Stimulated activated CD4-positive, alpha-beta T cell treated with anti-CD3 and anti-CD28 coated beads, TNF-alpha, amount 100 ng/mL, for 1 hour (primary cell): ENCODE data around the gene DMXL2.
"Not testable (repeated sequence)": the region's sequence is repeated elsewhere in the genome, so short reads cannot be mapped to it uniquely, and the experiment has no call there.

ENCODE experiments used
- DNase-seq, 3 donors: peaks; one replicate each; pipeline ENCODE4 v3.0.0-alpha.2; 2020; ENCODE audit warnings: low read depth in 3 of 3, low spot score in 1 of 3

DMXL2 gene

DNA sequence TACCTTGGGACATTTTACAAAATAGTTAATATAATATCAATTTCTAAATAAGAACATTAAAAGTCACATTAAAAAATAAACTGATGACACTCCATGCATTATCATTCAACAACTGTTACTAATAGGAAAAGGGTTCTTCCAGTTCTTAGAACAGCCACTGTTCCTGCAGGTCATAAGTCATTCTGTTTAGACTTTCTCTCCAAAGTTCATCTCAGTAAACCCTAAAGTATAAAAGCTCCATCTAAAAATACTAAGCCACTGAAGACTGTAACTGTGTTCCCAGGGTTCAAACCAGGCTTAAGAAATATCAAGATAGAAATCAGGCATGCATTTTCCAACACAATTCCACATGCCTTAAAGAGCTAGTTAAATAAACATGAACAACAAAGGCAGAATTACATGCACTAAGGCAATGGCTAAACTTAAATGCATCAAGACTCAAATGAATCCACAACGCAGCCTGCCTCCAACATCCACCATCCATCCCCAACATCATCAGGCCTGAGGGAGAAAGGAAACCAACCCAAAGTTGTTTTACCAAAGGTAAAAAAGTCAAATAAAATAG is 46.2 kb downstream of the DMXL2 start:
- no peak for DNase-seq

DNA sequence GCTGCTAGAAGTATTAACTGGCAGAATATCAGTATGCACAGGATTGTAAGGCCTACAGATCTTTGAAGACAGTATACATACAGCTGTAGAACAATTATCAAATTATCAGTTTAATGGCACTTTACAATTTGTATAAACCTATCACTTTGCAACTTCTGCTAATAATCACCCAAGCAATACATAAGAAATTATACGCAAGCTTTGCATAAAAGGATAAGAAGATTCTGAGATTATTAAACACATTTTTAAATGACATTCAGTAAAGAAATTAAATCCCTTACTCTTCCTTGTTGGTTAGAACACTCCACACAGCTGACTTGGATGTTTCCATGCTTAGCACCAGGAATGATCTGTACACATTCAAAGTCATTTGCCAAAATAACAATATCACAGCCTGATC is 46.8 kb downstream of the DMXL2 start:
- DNase-seq = no peak

DNA sequence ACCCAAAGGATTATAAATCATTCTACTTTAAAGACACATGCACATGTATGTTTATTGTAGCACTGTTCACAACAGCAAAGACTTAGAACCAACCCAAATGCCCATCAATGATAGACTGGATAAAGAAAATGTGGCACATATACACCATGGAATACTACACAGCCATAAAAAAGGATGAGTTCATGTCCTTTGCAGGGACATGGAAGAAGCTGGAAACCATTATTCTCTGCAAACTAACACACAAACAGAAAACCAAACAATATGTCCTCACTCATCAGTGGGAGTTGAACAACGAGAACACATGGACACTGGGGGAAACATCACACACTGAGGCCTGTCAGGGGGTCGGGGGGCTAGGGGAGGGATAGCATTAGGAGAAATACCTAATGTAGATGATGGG is 49.2 kb downstream of the DMXL2 start:
- not testable (repeated sequence) for DNase-seq

DNA sequence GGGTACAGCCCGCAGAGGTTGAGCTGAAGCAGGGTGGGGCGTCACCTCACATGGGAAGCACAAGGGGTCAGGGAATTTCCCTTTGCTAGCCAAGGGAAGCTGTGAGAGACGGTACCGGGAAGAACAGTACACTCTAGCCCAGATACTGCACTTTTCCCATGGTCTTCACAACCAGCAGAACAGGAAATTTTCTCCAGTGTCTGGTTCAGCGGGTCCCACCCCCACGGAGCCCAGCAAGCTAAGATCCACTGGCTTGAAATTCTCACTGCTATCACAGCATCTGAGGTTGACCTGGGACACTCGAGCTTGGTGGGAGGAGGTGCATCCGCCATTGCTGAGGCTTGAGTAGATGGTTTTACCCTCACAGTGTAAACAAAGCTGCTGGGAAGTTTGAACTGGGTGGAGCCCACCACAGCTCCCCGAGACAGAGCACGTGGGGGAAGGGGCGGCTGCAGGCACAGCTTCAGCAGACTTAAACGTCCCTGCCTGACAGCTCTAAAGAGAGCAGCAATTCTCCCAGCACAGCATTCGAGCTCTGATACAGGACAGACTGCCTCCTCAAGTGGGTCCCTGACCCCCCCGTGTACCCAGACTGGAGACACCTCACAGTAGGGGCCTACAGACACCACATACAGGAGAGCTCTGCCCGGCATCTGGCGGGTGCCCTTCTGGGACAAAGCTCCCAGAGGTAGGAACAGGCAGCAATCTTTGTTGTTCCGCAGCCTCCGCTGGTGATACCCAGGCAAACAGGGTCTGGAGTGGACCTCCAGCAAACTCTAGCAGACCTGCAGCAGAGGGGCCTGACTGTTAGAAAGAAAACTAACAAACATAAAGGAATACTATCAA is 53.4 kb downstream of the DMXL2 start:
- DNase-seq = not testable (repeated sequence)

DNA sequence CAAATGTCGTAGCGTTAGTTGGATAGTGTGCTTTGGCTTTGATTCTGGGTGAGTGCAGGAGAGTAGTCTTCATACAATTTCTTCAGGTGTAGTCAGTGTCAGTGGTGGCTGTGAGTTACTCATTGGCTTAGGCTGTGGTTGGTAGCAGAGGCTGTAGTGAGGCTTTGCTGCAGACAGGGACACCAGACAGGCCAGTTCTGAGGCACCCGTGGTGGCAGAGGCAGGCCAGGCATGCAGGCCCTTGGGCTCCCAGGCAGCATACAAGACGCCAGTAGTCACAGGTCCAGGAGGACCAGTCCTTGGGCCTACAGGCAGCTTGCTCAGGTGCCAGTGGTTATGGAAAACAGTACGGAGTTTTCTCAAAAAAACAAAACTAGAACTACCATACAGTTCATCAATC is 61.3 kb downstream of the DMXL2 start:
- no peak for DNase-seq

DNA sequence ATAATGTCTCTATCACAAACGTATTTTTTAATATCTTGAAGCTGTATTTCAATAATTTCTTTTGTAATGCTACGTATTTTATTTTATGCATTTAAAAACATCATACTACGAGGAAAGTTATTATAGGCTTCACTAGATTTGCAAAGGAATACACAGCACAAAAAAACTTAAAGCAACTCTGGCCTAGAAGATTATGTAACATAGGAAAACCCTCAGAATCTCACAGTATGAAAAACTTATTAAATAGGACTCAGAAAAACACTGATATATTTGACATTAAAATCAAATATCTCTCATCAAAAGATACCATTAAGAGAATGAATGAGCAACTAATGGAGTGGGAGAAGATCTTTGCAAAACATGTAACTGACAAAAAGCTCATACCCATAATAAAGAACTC is 63.7 kb downstream of the DMXL2 start:
- DNase-seq = no peak

DNA sequence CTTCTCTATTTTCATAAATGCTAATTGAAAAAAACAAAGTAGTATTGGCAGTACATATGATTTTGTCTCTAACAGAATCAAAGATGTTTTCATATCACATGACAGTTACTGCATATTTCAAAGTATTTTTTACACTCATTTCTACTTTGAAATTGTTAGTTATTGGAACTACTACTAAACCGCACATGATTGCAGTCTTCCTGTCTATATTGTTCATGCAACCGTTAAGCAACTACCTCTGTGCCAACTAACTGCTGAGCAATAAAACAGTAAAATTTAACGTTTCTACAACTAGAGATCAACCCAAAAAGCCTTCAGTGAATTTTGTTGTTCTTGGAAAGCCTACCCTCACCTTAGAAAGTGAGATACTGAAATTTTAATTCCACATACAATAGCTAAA is 64.2 kb downstream of the DMXL2 start:
- no peak for DNase-seq

DNA sequence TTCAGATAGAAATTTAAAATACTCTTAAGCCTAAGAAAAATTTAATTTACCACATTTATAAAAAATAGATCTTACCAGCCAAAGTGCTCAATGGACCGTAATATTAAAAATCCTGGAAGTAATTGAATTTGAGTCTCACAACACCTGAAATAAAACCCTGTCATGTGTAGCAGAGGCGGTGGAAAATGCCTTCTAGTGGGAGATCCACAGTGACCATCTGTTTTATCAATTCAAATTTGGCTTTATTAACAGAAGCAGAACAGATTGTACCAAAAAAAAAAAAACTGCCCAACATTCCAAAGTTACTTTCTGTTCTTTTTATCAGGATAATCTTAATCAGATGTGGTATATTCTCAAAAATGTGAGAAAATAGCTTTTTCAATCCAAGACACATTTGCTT is 71.7 kb downstream of the DMXL2 start:
- no peak for DNase-seq

DNA sequence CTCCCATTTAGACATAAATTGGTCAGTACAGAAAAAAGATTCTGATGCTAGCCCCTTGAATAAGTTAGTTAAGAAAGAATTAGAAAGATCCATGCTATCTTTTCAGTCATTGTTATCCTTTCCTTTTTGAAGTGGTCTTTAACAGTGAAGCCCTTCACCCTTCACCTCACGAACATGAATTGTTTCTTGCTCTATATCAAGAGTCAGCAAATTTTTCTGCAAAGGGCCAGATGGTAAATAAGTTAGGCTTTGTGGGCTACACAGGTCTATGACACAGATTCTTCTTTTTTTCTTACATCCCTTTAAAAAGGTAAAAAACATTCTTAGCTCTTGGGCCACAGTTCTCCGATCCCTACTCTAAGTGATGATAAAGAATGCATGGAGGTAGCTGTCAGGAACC is 74.9 kb downstream of the DMXL2 start:
- no peak for DNase-seq

DNA sequence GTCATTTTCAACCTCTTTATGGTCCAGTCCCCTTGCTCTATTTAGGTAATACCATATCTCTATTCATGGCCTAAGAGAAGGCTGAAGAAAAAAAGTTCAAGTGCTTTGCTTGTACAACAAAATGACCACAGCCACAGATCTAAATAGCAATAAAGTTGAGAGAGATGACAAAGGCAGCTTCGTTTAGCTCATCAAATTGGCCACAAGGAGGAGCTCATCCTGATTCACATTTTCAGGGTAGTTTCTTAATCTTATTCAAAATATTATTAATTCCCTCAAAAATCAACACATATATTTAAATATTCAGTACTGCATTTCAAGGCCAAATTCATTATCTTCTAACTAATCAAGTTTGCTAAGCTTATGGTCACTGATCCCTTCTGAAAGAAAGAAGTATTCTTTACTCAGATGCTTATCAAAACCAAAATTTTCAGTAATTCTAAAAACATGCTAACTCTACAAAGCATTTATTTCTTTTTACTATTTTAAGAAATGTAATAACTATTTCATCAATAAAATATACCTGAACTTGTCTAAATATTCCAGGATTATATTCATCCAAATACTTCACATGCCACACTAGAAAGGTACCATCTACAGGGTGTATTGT is 85.5 kb downstream of the DMXL2 start:
- DNase-seq = no peak

DNA sequence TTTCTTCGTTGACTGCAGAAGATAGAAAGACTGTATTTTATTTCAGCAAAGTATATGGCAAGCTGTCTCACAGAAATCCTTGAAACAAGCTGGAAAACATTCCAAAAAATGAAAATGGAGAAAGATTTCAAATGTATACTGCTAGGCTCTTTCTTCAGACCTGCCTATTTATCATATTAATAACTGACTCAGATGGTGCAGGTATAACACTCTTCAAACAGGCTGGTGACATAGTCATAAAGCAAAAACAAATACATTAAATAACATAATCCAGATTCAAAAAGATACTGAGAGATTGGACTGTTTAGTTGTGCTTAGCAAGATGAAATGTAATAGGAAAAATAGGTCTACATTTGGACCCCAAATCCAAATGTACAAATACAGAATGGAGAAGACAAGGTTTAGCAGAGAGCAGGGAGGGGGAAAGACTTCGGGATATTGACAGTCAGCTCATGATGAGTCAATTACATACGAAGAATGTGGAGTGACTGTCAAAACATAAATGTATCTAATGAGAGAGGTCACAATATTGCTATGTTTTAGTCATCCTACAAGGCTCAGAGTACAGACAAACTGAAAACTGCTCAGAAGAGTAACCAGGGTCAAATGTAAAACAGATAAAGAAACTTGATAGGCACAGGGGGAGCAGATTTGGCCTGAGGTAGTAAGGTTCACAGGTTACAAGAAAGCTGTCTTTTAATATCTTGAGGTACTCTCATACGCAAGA is 88.7 kb downstream of the DMXL2 start:
- DNase-seq = no peak

DNA sequence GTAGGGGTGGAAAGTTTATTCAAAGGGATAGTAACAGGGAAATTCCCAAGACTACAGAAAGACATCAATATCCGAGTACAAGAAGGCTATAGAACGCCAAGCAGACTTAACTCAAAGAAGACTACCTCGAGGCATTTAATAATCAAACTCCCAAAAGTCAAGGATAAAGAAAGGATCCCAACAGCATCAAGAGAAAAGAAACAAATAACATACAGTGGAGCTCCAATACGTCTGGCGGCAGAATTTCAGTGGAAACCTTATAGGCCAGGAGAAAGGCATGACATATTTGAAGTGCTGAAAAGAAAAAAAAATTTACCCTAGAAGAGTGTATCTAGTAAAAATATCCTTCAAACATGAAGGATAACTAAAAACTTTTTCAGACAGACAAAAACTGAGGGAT is 95.6 kb downstream of the DMXL2 start:
- DNase-seq = no peak

DNA sequence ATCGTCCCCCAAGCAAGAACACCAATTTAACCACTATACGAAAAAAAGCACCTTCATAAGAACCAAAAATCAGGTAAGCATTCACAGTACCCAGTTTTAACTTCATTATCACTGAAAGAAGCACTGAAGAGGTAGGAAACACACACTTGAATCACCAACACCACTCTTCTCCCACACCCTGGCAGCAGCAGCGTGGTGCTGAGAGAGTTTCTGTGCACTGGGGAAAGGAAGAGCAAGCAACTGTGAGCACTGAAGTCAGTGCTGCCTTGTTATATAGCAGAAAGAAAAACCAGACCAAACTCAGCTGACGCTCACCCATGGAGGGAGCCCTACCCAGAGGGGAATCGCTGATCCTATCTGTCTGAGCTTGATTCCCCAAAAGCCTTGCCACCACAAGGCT is 98.2 kb downstream of the DMXL2 start:
- no peak for DNase-seq

DNA sequence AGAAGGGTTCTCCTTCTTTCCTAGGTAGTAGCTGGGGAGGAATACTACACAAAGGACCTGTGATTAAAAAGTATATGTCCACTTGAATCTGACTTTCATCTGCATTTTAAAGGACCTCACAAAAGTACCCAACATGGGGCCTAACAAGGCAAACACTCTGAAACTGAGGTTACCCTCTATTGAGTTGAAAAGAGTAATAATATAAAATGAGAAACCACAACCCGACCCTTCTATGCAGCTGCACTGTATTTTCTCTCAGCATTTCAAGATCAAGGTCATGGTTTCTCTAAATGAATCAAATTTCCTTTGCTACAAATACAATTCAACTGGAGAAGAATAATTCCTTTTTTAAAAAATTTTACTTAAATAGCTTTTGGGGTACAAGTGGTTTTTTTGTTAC is 106.3 kb downstream of the DMXL2 start:
- DNase-seq = no peak

DNA sequence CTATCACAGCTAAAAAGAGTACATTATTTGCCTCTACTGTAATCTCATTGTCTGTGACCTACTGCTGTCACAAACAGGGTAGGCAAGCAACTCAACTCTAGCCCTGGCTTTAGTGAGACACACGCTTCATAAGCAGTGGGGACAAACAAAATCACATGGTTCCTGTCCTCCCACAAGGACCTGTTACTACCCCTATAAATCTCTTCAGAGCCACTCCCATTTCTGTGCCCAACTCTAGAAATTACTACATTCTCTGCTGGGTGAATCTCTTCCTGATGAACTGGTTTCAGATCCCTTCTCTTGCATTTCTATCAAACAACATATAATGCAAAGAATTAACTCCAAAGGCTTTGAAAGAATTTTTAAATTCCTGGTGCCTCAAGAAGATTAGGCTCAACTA is 117.3 kb downstream of the DMXL2 start:
- no peak for DNase-seq

DNA sequence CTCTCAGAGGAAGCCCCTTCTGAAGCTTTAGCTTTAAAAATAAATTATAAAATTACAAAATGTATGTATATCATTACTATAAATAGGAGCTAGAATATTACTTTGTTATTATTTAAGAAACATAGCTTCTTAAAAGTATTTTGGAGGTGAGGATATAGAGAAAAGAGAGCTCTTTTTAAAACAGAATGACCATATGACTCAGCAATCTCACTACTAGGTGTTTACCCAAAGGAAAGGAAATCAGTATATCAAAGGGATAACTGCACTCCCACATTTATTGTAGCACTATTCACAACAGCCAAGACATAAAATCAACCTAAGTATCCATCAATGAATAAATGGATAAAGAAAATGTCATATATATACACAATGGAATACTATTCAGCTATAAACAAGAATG is 119.6 kb downstream of the DMXL2 start:
- DNase-seq = no peak

DNA sequence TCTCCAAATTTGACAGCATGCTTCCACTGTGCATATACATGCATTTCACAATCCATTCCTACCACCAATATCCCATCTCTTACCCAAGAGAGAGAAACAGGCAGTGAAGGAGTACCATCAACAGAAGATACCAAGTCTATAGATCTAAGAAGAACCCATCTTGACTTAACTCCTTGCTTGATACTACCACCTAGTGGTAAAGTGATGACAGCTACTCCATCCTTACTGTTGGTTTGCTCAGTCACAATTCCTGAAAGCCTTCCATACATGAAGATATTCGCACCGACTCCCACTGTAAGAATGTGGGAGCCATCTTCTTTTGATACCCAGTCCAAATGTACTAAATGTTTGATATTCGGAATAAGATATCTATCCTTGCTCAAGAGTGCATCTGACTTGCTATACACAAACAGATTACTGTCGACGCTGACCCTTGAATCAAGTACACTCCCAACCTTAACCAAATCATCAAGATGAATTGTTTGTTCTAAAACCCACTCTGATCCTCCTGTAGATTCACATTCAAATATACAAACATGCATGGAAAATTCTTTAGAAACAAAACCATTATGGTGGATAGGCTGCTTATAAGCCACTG is 123.1 kb downstream of the DMXL2 start:
- no peak for DNase-seq

DNA sequence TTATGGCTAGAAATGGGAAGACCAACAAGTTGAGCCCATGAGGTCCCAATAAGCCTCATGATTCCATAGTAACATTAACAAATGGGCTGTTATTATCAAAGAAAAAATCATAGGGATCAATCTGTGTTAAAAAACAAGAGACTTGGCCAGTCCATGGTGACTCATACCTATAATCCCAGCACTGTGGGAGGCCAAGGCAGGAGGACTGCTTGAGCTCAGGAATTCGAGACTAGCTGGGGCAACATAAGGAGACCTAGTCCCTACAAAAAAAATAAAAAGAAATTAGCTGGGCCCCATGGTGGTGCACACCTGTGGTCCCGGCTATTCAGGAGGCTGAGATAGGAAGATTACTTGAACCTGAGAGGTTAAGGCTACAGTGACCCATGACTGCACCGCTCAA is 124.8 kb downstream of the DMXL2 start:
- no peak for DNase-seq

DNA sequence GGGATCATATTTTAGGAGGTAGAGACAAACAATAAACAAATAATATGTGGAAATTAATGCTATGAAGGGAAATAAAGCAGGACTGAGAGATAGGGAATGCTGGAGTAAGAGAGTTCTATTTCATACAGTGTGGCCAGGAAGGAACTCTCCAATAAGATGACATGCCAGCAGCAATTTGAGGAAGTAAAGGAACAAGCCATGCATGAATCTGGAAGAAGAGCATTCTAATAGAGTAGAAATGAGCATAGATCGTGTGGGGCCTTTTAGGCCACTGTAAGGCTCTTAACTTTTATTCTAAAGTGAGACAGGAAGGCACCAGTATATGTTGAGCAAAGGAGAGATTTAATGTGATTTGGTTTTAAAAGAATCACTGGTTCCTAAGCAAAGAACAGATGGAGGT is 126.3 kb downstream of the DMXL2 start:
- no peak for DNase-seq

DNA sequence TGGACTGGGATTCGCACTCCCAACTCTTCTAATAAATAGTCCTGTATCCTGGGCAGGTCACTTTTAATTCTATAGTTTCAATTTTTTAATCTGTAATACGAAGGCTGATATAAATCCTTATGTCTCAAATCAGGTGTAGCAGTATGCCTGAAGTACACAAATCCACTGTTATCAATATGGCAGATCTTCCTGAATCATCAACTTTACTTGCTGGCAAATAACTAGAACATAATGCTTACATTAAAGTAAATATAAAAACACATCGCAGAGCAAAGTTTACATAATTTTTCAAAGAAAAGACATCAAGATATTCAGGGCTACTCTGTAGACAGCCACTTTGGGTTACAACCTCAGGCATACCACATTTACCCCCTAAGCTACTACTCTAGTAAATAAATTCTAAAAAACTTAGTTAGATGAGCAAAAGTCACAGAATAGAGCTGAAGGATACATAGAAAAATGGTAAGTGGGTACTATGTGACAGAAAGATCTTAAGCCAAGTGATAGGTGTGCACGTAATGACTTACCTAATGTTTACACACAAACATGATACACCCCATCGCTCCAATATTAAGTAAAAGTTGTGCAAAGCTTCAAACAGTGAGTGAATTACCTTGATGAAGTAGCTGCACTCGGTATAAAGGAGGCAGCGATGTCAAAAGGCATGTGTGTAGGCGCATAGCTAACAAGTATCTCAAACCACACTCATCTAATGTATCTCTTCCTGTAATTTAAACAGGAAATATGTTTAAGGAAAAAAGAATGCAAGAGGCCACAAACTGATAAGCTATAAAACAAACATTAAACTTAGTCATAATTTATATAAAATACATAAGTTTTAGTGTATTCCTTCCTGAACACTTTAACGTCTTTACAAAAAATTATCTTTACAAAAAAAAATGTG is 127.9 kb downstream of the DMXL2 start:
- no peak for DNase-seq

DNA sequence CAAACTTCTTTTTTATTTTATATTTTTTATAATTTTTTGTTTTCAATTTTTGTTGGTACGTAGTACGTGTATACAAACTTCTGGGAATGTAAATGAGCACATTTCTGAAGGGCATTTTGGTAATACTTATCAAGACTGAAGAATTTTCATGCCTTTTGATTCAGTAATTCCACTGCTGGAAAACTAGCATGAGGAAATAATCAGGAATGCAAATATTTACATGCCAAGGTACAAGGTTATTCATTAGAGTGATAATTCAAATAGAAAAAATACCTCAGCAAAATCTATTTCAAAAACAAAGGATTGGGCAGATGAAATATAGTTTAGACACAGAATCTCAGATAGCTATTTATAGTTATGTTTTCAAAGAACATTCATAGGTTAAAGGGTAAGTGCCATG is 128.7 kb downstream of the DMXL2 start:
- no peak for DNase-seq
